K562 (cell line): ENCODE results near the gene BDH1. TPM values are rescaled to one million over a fixed set of nuclear protein-coding genes. Genes with fewer than 3 reads are reported as not detected.

ENCODE experiments used
- ATAC-seq: fragments of 200-7000 bp; cut with Tn5 transposase; 3 replicates; pipeline ENCODE4 v1.9.1; 2020; ENCODE audit warnings: moderate library complexity
- BruUV-seq: library from RNA; stranded (reverse); fragments of 400-500 nt; replicated peaks from 2 replicates; lab custom pipeline; 2021; lab: Mats Ljungman, UMichigan
- CTCF ChIA-PET: fragments of 300-600 bp; formaldehyde crosslinking; extraction: SDS; loops from one replicate; lab custom pipeline; 2021; ENCODE audit warnings: low intra/inter-chr PET ratio; lab: Yijun Ruan, JAX
- POLR2A ChIA-PET: fragments of 300-600, 350-650 bp; sonication (Branson Sonifier 250); formaldehyde crosslinking; extraction: SDS; loops from one replicate; lab custom pipeline; 2021; ENCODE audit warnings: antibody characterized with exemption, inconsistent platforms; lab: Yijun Ruan, JAX
- DNase-seq, 4 experiments: peaks; one replicate each; pipeline versions ENCODE4 v3.0.0 to v3.0.0-alpha.2; 2011 to 2018; ENCODE audit warnings: low spot score in 3 of 4, mixed read lengths in 3 of 4; ENCODE audit errors: extremely low read depth in 1 of 4
- FAIRE-seq: peaks from 2 replicates; lab custom pipeline; 2011; peaks lifted over from hg19 to GRCh38; lab: Jason Lieb, UNC
- H2AFZ ChIP-seq: 2 replicates; pipeline ENCODE4 v1.6.0; 2011; ENCODE audit warnings: low read depth, low read length, control low read depth, inconsistent platforms
- H3K27ac ChIP-seq: fragments of 200-600 bp; 3 replicates; pipeline ENCODE4 v1.8.0; 2011; ENCODE audit warnings: low read depth, mild to moderate bottlenecking, control low read depth, inconsistent platforms, low read length, moderate library complexity, mixed read lengths; ENCODE audit errors: extremely low read depth
- H3K27me3 ChIP-seq, 2 experiments: fragments of 300-600 bp in 1 of 2; 2 replicates in 1 of 2; 3 replicates in 1 of 2; pipeline versions ENCODE4 v1.6.0 to v1.8.0; 2011; ENCODE audit warnings: inconsistent platforms in 2 of 2, low read length in 2 of 2, mild to moderate bottlenecking in 1 of 2, mixed read lengths in 1 of 2, moderate library complexity in 1 of 2; ENCODE audit not compliant: control insufficient read depth in 2 of 2, insufficient read depth in 2 of 2
- H3K36me3 ChIP-seq: fragments of 300-600 bp; 3 replicates; pipeline ENCODE4 v1.8.0; 2011; ENCODE audit warnings: mild to moderate bottlenecking, low read length, inconsistent platforms; ENCODE audit not compliant: control insufficient read depth, insufficient read depth
- H3K4me1 ChIP-seq, 2 experiments: fragments of 200-600 bp in 1 of 2; replicated peaks in 1 of 2; 2 replicates in 1 of 2; 3 replicates in 1 of 2; pipeline versions ENCODE4 v1.5.1 to v1.8.0; 2011; ENCODE audit warnings: inconsistent platforms in 2 of 2, low read length in 2 of 2, mild to moderate bottlenecking in 1 of 2, mixed read lengths in 1 of 2, moderate library complexity in 1 of 2; ENCODE audit not compliant: control insufficient read depth in 2 of 2, insufficient read depth in 2 of 2
- H3K4me2 ChIP-seq: 2 replicates; pipeline ENCODE4 v1.6.1; 2011; ENCODE audit warnings: low read length, control low read depth, inconsistent platforms, mixed read lengths; ENCODE audit not compliant: insufficient read depth
- H3K4me3 ChIP-seq: fragments of 200-600 bp; sonication (generic), shearing (Covaris generic); 2 replicates; pipeline ENCODE4 v1.5.1; 2016; ENCODE audit warnings: control low read depth, inconsistent platforms
- H3K79me2 ChIP-seq: fragments of 200-600 bp; 3 replicates; pipeline ENCODE4 v1.8.0; 2011; ENCODE audit warnings: low read length, inconsistent platforms; ENCODE audit not compliant: control insufficient read depth, insufficient read depth
- H3K9ac ChIP-seq, 2 experiments: 2 replicates each; pipeline versions ENCODE4 v1.6.0 to v1.6.1; 2011; ENCODE audit warnings: low read depth in 2 of 2, low read length in 2 of 2, control low read depth in 1 of 2, inconsistent platforms in 1 of 2, mild to moderate bottlenecking in 1 of 2, mixed read lengths in 1 of 2; ENCODE audit not compliant: insufficient read depth in 1 of 2
- H3K9me1 ChIP-seq: one replicate; pipeline ENCODE4 v1.6.0; 2011; ENCODE audit warnings: inconsistent platforms, mild to moderate bottlenecking, low read length, moderate library complexity; ENCODE audit not compliant: control insufficient read depth, insufficient read depth
- H3K9me3 ChIP-seq: replicated peaks from 2 replicates; pipeline ENCODE4 v1.5.1; 2011; ENCODE audit warnings: low read depth, low read length, inconsistent platforms; ENCODE audit not compliant: control insufficient read depth, insufficient read depth
- H4K20me1 ChIP-seq: replicated peaks from 2 replicates; pipeline ENCODE4 v1.6.1; 2011; ENCODE audit warnings: low read length, inconsistent platforms, mixed read lengths; ENCODE audit not compliant: control insufficient read depth, insufficient read depth
- CHD4 ChIP-seq: fragments of 200-600 bp; sonication (generic); IDR thresholded peaks from 3 replicates; pipeline ENCODE4 v1.6.1; 2012; ENCODE audit warnings: low read depth, mild to moderate bottlenecking, mixed read lengths, low read length, inconsistent platforms; ENCODE audit not compliant: insufficient read depth, insufficient replicate concordance, poor library complexity, severe bottlenecking
- CXXC5 ChIP-seq: fragments of 250-450 bp; sonication (Bioruptor Pico); IDR thresholded peaks from 2 replicates; pipeline ENCODE4 v1.8.0; 2022; ENCODE audit warnings: inconsistent platforms, mild to moderate bottlenecking, moderate library complexity
- ID3 ChIP-seq, 2 experiments: fragments of 250-450 bp in 1 of 2; fragments of 450-650 bp in 1 of 2; sonication (Bioruptor Pico) in 1 of 2; IDR thresholded peaks; 2 replicates each; pipeline versions ENCODE4 v1.6.1 to v1.8.0; 2016 to 2021; ENCODE audit warnings: mild to moderate bottlenecking in 2 of 2, moderate library complexity in 2 of 2, missing compliant biosample characterization in 1 of 2, missing genetic modification characterization in 1 of 2
- IRF2 ChIP-seq: sonication (generic); formaldehyde crosslinking; IDR thresholded peaks from 2 replicates; pipeline ENCODE4 v1.8.1; 2022; ENCODE audit warnings: mild to moderate bottlenecking, missing genetic modification reagents
- NFIX ChIP-seq: fragments of 250-450 bp; sonication (Bioruptor Pico); IDR thresholded peaks from 2 replicates; pipeline ENCODE4 v1.4.0; 2020; ENCODE audit warnings: low read depth, mild to moderate bottlenecking, moderate library complexity
- NR1H2 ChIP-seq: sonication (generic); formaldehyde crosslinking; IDR thresholded peaks from 2 replicates; pipeline ENCODE4 v1.4.0; 2020; ENCODE audit warnings: mild to moderate bottlenecking, missing genetic modification reagents
- PRDM10 ChIP-seq: fragments of 450-650 bp; IDR thresholded peaks from 2 replicates; pipeline ENCODE4 v1.6.1; 2018; ENCODE audit not compliant: partially characterized antibody
- SAFB ChIP-seq: fragments of 200-400 bp; formaldehyde crosslinking; IDR thresholded peaks from 2 replicates; pipeline ENCODE4 v1.6.1; 2017; ENCODE audit warnings: low read depth, low read length, borderline replicate concordance
- SMARCC2 ChIP-seq: fragments of 450-650 bp; IDR thresholded peaks from 2 replicates; pipeline ENCODE4 v1.6.1; 2017; ENCODE audit warnings: antibody characterized with exemption, moderate library complexity, mild to moderate bottlenecking, low read depth
- STAT5A ChIP-seq: IDR thresholded peaks from 2 replicates; pipeline ENCODE4 v1.6.1; 2012; ENCODE audit warnings: low read length, inconsistent platforms, borderline replicate concordance
- TOE1 ChIP-seq, 2 experiments: fragments of 450-650 bp in 1 of 2; sonication (generic) in 1 of 2; formaldehyde crosslinking in 1 of 2; IDR thresholded peaks; 2 replicates each; pipeline versions ENCODE4 v1.7.1 to v1.8.0; 2016 to 2022; ENCODE audit warnings: borderline replicate concordance in 2 of 2, mild to moderate bottlenecking in 2 of 2, antibody characterized with exemption in 1 of 2, inconsistent platforms in 1 of 2, low read depth in 1 of 2, missing genetic modification reagents in 1 of 2, moderate library complexity in 1 of 2
- ZNF583 ChIP-seq: fragments of 250-450 bp; sonication (Bioruptor Pico); IDR thresholded peaks from 2 replicates; pipeline ENCODE4 v1.4.0; 2020
- WGBS: fragments of 100-300 bp; shearing (Covaris generic); methylation state at CpG from one replicate; pipeline ENCODE4 v1.1.6; 2016; ENCODE audit warnings: low coverage, mixed read lengths; ENCODE audit not compliant: insufficient coverage; ENCODE audit errors: missing lambda C conversion rate; 5-methylcytosine and 5-hydroxymethylcytosine counted together
- in situ Hi-C: fragments of 300-500 bp; cut with MboI; formaldehyde crosslinking; loops from 4 replicates; pipeline ENCODE4 v1.15.0; 2018; ENCODE audit warnings: inconsistent platforms, mixed read lengths
- intact Hi-C: fragments of 100-400 bp; cut with micrococcal nuclease; formaldehyde crosslinking; loops from 2 replicates; pipeline ENCODE4 v1.14.2; 2022
- polyA plus RNA-seq, 8 experiments: library from polyadenylated mRNA; depleted of rRNA in 4 of 8; stranded (reverse) in 5 of 8; unstranded in 3 of 8; fragments of >200 nt; fragmentation: Nextera tagmentation in 2 of 8; fragmentation: Illumina TruSeq in 1 of 8; extraction: Ambion mirVana in 2 of 8; extraction: Trizol in 1 of 8; gene quantifications; 2 replicates each; pipeline versions ENCODE4 v1.2.1 to v1.2.3, GENCODE V29; 2011 to 2014; ENCODE audit warnings: inconsistent platforms in 1 of 8, missing spikeins in 1 of 8
- total RNA-seq, 7 experiments: library from RNA; depleted of rRNA in 6 of 7; stranded (reverse); fragments of >200 nt in 6 of 7; fragmentation: Illumina TruSeq in 2 of 7; extraction: Trizol in 2 of 7; gene quantifications; 2 replicates each; pipeline versions ENCODE4 v1.2.1 to v1.2.3, GENCODE V29; 2011 to 2021; ENCODE audit warnings: low replicate concordance in 1 of 7
- TF ChIP-seq, protein P1 (sequence below): fragments of 450-650 bp; IDR thresholded peaks from 2 replicates; pipeline ENCODE4 v1.6.1; 2016; ENCODE audit warnings: antibody characterized with exemption

BDH1 gene
- total and polyA plus RNA-seq, 9 of the 15 experiments (the other 6 are each of a cell fraction or from before 2014, with no cell fraction given) = 0.07 to 0.89 (median 0.12) TPM; not detected in 3

- no peak for TF ChIP-seq NR1H2 (CRISPR knock-in tag)
- TF ChIP-seq, all 486 proteins: peak for 0
These were observed 36.0 kb upstream of the BDH1 start (continued) for GRCh38 chr3:197591816-197592215.

- no peak overlapping the region for H2AFZ ChIP-seq
- no peak for ATAC-seq
- no peak overlapping the region for H3K4me2 ChIP-seq
- no peaks in the 10 kb centered on the region for H3K36me3 ChIP-seq
- no peak overlapping the region for H3K27ac ChIP-seq
- no peak for DNase-seq
- in situ Hi-C loops (loop anchor here (10.0 kb wide), 1 partner anchor 84 kb away; no protein-coding TSS in a partner anchor), intact Hi-C loops (loop anchor here (10.0 kb wide), 1 partner anchor 314 kb away; no protein-coding TSS in a partner anchor)
- H3K27me3 ChIP-seq = no peaks in the 10 kb centered on the region
- ChIA-PET POLR2A (interaction anchor here (0.7 to 1.4 kb wide), 4 partner anchors 9 to 641 kb away, joined by 3 to 7 read pairs (median 4); no protein-coding TSS in a partner anchor), CTCF (no interaction called here)
- no peak overlapping the region for H3K4me3 ChIP-seq
- no peaks in the 10 kb centered on the region for H3K79me2 ChIP-seq
- H3K9me3 ChIP-seq = no peaks in the 10 kb centered on the region
- FAIRE-seq = no peak
- peaks cover 23 to 30% of the 10 kb centered on the region in 2 experiments; a peak in 4 of 5 replicates for H3K4me1 ChIP-seq
- H3K9ac ChIP-seq = peak overlapping the region in 1 of 2 experiments; percentile 65; a peak in 1 of 4 replicates
- 60% methylated on average over 4 of the region's 4 CpGs for WGBS
- no peaks in the 10 kb centered on the region for H3K9me1 ChIP-seq
- no peaks in the 10 kb centered on the region for H4K20me1 ChIP-seq
- no TSS peak for BruUV-seq
- TF ChIP-seq IRF2 (CRISPR knock-in tag) (no peak), NFIX (CRISPR knock-in tag) (no peak), SMARCC2 (no peak), CXXC5 (CRISPR knock-in tag) (no peak), TOE1 (IDR thresholded peaks at IDR 0.05; ENCODE audit: borderline replicate concordance) (no peak), TOE1 (CRISPR knock-in tag; IDR thresholded peaks at IDR 0.05; ENCODE audit: borderline replicate concordance, low read depth) (no peak), CHD4 (no peak), STAT5A (no peak), ID3 (CRISPR knock-in tag; IDR thresholded peaks at IDR 0.05) (no peak), ID3 (tag; IDR thresholded peaks at IDR 0.05) (no peak), ZNF583 (CRISPR knock-in tag) (no peak), PRDM10 (no peak), SAFB (no peak)
- TF ChIP-seq, protein P1, sequence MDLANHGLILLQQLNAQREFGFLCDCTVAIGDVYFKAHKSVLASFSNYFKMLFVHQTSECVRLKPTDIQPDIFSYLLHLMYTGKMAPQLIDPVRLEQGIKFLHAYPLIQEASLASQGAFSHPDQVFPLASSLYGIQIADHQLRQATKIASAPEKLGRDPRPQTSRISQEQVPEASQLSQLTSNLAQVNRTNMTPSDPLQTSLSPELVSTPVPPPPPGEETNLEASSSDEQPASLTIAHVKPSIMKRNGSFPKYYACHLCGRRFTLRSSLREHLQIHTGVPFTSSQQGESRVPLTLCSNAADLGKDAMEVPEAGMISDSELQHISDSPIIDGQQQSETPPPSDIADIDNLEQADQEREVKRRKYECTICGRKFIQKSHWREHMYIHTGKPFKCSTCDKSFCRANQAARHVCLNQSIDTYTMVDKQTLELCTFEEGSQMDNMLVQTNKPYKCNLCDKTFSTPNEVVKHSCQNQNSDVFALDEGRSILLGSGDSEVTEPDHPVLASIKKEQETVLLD = no peak
These were observed 34.7 kb upstream of the BDH1 start for GRCh38 chr3:197590313-197590962.
